PC-3 (cell line): ENCODE measurements around the gene UACA. TPM values are rescaled to one million over a fixed set of nuclear protein-coding genes. Genes with fewer than 3 reads are reported as not detected.

Source experiments
- ATAC-seq: fragments of 200-7000 bp; cut with Tn5 transposase; 2 replicates; pipeline ENCODE4 v1.9.1; 2020; ENCODE audit warnings: mild to moderate bottlenecking, moderate library complexity
- BruUV-seq: library from RNA; stranded (reverse); fragments of 400-500 nt; replicated peaks from 2 replicates; lab custom pipeline; 2021; lab: Mats Ljungman, UMichigan
- CTCF ChIA-PET: fragments of 300-600 bp; sonication (Branson Sonifier 250); formaldehyde crosslinking; loops from one replicate; lab custom pipeline; 2022; ENCODE audit warnings: antibody characterized with exemption; lab: Charles Lee
- POLR2A ChIA-PET: fragments of 300-600 bp; sonication (Branson Sonifier 250); formaldehyde crosslinking; loops from one replicate; lab custom pipeline; 2022; ENCODE audit warnings: antibody characterized with exemption; ENCODE audit not compliant: unreplicated experiment; lab: Charles Lee
- DNase-seq: peaks from one replicate; pipeline ENCODE4 v3.0.0-alpha.2; 2015
- H2AFZ ChIP-seq: fragments of 300-600 bp; sonication (generic); 2 replicates; pipeline ENCODE4 v1.6.0; 2016; ENCODE audit warnings: antibody characterized with exemption, low read length
- H3F3A ChIP-seq: fragments of 300-600 bp; sonication (generic); one replicate; pipeline ENCODE4 v1.6.0; 2017; ENCODE audit warnings: antibody characterized with exemption, low read length, control low read depth, mild to moderate bottlenecking; ENCODE audit not compliant: unreplicated experiment
- H3K27ac ChIP-seq: fragments of 300-600 bp; sonication (generic); 2 replicates; pipeline ENCODE4 v1.5.1; 2016; ENCODE audit warnings: mild to moderate bottlenecking, low read length
- H3K27me3 ChIP-seq: fragments of 300-600 bp; sonication (generic); 2 replicates; pipeline ENCODE4 v1.6.1; 2016; ENCODE audit warnings: low read length, mixed read lengths
- H3K36me3 ChIP-seq: fragments of 300-600 bp; sonication (generic); 2 replicates; pipeline ENCODE4 v1.6.1; 2016; ENCODE audit warnings: low read depth, mixed run types, low read length, mixed read lengths
- H3K4me1 ChIP-seq: fragments of 300-600 bp; sonication (generic); 2 replicates; pipeline ENCODE4 v1.5.1; 2016; ENCODE audit warnings: low read length; ENCODE audit not compliant: insufficient read depth
- H3K4me2 ChIP-seq: fragments of 300-600 bp; sonication (generic); 2 replicates; pipeline ENCODE4 v1.6.0; 2016; ENCODE audit warnings: low read length
- H3K4me3 ChIP-seq: fragments of 300-600 bp; sonication (generic); 2 replicates; pipeline ENCODE4 v1.5.1; 2016; ENCODE audit warnings: mild to moderate bottlenecking, low read length, mixed read lengths
- H3K79me2 ChIP-seq: fragments of 300-600 bp; sonication (generic); 2 replicates; pipeline ENCODE4 v1.6.1; 2017; ENCODE audit warnings: low read length, mixed read lengths
- H3K9ac ChIP-seq: fragments of 300-600 bp; sonication (generic); 2 replicates; pipeline ENCODE4 v1.6.0; 2016; ENCODE audit warnings: mild to moderate bottlenecking, low read length
- H3K9me2 ChIP-seq: fragments of 300-600 bp; sonication (generic); replicated peaks from 2 replicates; pipeline ENCODE4 v1.6.1; 2016; ENCODE audit warnings: mixed run types, low read length, mixed read lengths
- H3K9me3 ChIP-seq: fragments of 300-600 bp; sonication (generic); 2 replicates; pipeline ENCODE4 v1.6.1; 2016; ENCODE audit warnings: low read length, mixed read lengths
- H4K20me1 ChIP-seq: fragments of 300-600 bp; sonication (generic); 2 replicates; pipeline ENCODE4 v1.6.1; 2016; ENCODE audit warnings: low read length, mixed read lengths
- CTCF ChIP-seq: fragments of 300-600 bp; sonication (generic); conservative IDR thresholded peaks from 2 replicates; pipeline ENCODE4 v1.5.1; 2017; ENCODE audit warnings: antibody characterized with exemption, low read depth, mild to moderate bottlenecking, low read length
- EZH2 ChIP-seq: fragments of 300-600 bp; sonication (generic); IDR thresholded peaks from one replicate; pipeline ENCODE4 v1.6.1; 2017; ENCODE audit warnings: antibody characterized with exemption, mild to moderate bottlenecking, low read length; ENCODE audit not compliant: unreplicated experiment
- EZH2phosphoT487 ChIP-seq: fragments of 300-600 bp; sonication (generic); IDR thresholded peaks from 2 replicates; pipeline ENCODE4 v1.6.1; 2018; ENCODE audit warnings: mild to moderate bottlenecking, antibody characterized with exemption, low read length, borderline replicate concordance
- intact Hi-C: fragments of 100-400 bp; cut with micrococcal nuclease; formaldehyde crosslinking; loops from 2 replicates; pipeline ENCODE4 v1.9.0; 2023
- total RNA-seq: library from RNA; depleted of rRNA; stranded (reverse); fragments of >200 nt; gene quantifications from 2 replicates; pipeline ENCODE4 v1.2.3, GENCODE V29; 2014

UACA gene
- total RNA-seq, 1 experiment from 2014 or later, result 21.7 TPM

- TF ChIP-seq EZH2, result no peak
- no peak for TF ChIP-seq EZH2phosphoT487
- TF ChIP-seq CTCF, result no peak
- H2AFZ ChIP-seq, result no peak overlapping the region
Observed at GRCh38 chr15:70646169-70646568, 117.2 kb downstream of the UACA start.

DNA sequence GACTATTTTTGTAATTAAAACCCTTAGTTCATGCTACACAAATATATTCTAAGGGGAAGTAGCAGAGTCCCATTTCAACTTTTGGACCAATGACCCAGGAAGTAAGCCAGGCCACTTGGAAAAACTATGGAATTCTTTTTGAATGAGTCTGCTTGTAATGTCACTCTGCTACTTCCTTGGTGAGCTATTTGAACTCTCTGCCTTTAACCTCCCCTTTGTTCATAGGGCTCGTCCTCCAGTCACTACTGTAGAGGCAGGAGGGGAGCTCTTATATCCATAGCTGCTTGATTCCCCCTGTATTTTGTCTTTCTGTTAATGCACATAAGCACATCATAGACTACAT lies 119.6 kb downstream of the UACA start:
- BruUV-seq, result no TSS peak

More at GRCh38 chr15:70646169-70646568, 117.2 kb downstream of the UACA start:
- Histone ChIP-seq H3K9ac (no peak overlapping the region), H3K27me3 (no peaks in the 10 kb centered on the region), H3K9me3 (no peaks in the 10 kb centered on the region), H3K36me3 (no peaks in the 10 kb centered on the region), H3K4me2 (no peak overlapping the region), H3K9me2 (no peaks in the 10 kb centered on the region), H3K27ac (no peak overlapping the region), H3K79me2 (no peaks in the 10 kb centered on the region), H3K4me1 (peaks cover 16% of the 10 kb centered on the region), H3F3A (no peaks in the 10 kb centered on the region), H4K20me1 (no peaks in the 10 kb centered on the region), H3K4me3 (no peak overlapping the region)
- POLR2A ChIA-PET, result no interaction called here
- DNase-seq (no peak), ATAC-seq (no peak)
- CTCF ChIA-PET, result no interaction called here
- BruUV-seq, result no TSS peak
- intact Hi-C loops, result no loop called here

More for the DNA sequence above, 119.6 kb downstream of the UACA start:
- H3K9me2 ChIP-seq, result no peaks in the 10 kb centered on the region
- no peaks in the 10 kb centered on the region for H3K36me3 ChIP-seq
- no peak overlapping the region for H3K9ac ChIP-seq
- no peaks in the 10 kb centered on the region for H3K9me3 ChIP-seq
- H4K20me1 ChIP-seq, result no peaks in the 10 kb centered on the region
- no peak overlapping the region for H3K27ac ChIP-seq
- no peaks in the 10 kb centered on the region for H3K79me2 ChIP-seq
- intact Hi-C loops, result no loop called here
- DNase-seq (peak; percentile 79), ATAC-seq (peak; percentile 90)
- peaks cover 16% of the 10 kb centered on the region for H3K4me1 ChIP-seq
- H3F3A ChIP-seq, result no peaks in the 10 kb centered on the region
- CTCF ChIA-PET, result interaction anchor here (0.7 kb wide), 1 partner anchor 75 kb away, joined by 3 read pairs; no protein-coding TSS in a partner anchor
- H3K4me3 ChIP-seq, result no peak overlapping the region
- POLR2A ChIA-PET, result no interaction called here
- no peak overlapping the region for H2AFZ ChIP-seq
- TF ChIP-seq EZH2, result no peak
- no peak for TF ChIP-seq EZH2phosphoT487
- TF ChIP-seq CTCF, result no peak
- peak overlapping the region; percentile 38 for H3K4me2 ChIP-seq
- no peaks in the 10 kb centered on the region for H3K27me3 ChIP-seq
